SU-DHL-6 (cell line): ENCODE results near the gene RIN3.

Source experiments
- H2AFZ ChIP-seq: fragments of 200-600 bp; sonication (generic); 2 replicates; pipeline ENCODE4 v1.6.1; 2014; ENCODE audit warnings: low read depth, mild to moderate bottlenecking, moderate library complexity, mixed read lengths, antibody characterized with exemption, low read length; ENCODE audit not compliant: severe bottlenecking
- H3F3A ChIP-seq: fragments of 200-600 bp; shearing (Covaris generic); 2 replicates; pipeline ENCODE4 v1.6.0; 2016; ENCODE audit warnings: antibody characterized with exemption, mild to moderate bottlenecking; ENCODE audit not compliant: insufficient read depth
- H3K27ac ChIP-seq: fragments of 200-600 bp; sonication (generic); 2 replicates; pipeline ENCODE4 v1.5.1; 2016; ENCODE audit warnings: low read depth, mild to moderate bottlenecking, low read length, moderate library complexity, mixed read lengths
- H3K27me3 ChIP-seq: fragments of 200-600 bp; sonication (generic), shearing (Covaris generic); 2 replicates; pipeline ENCODE4 v1.6.0; 2014; ENCODE audit warnings: mild to moderate bottlenecking, low read length
- H3K36me3 ChIP-seq: fragments of 200-600 bp; sonication (generic); 2 replicates; pipeline ENCODE4 v1.6.1; 2014; ENCODE audit warnings: mild to moderate bottlenecking, low read length, mixed read lengths
- H3K4me2 ChIP-seq: fragments of 300-600, 200-600 bp; shearing (Covaris generic), sonication (generic); 2 replicates; pipeline ENCODE4 v1.6.0; 2014; ENCODE audit warnings: low read length, low read depth, mild to moderate bottlenecking; ENCODE audit not compliant: poor library complexity, severe bottlenecking
- H3K4me3 ChIP-seq: fragments of 200-600 bp; sonication (generic); 2 replicates; pipeline ENCODE4 v1.5.1; 2014; ENCODE audit warnings: antibody characterized with exemption, low read length, mild to moderate bottlenecking, mixed read lengths; ENCODE audit not compliant: insufficient read depth, poor library complexity, severe bottlenecking
- H3K79me2 ChIP-seq: fragments of 200-600 bp; sonication (generic); 2 replicates; pipeline ENCODE4 v1.6.1; 2014; ENCODE audit warnings: mild to moderate bottlenecking, low read length, moderate library complexity; ENCODE audit not compliant: insufficient read depth
- H3K9ac ChIP-seq: fragments of 200-600 bp; sonication (generic); 2 replicates; pipeline ENCODE4 v1.7.0; 2014; ENCODE audit warnings: mild to moderate bottlenecking, low read length
- H3K9me2 ChIP-seq: fragments of 200-600 bp; sonication (generic); replicated peaks from 2 replicates; pipeline ENCODE4 v1.6.1; 2014; ENCODE audit warnings: low read length; ENCODE audit not compliant: insufficient read depth
- H3K9me3 ChIP-seq: fragments of 200-600 bp; sonication (generic); 2 replicates; pipeline ENCODE4 v1.6.1; 2014; ENCODE audit warnings: low read length, mixed read lengths; ENCODE audit not compliant: insufficient read depth
- H4K20me1 ChIP-seq: fragments of 200-600 bp; sonication (generic); 2 replicates; pipeline ENCODE4 v1.6.1; 2014; ENCODE audit warnings: low read depth, mild to moderate bottlenecking, antibody characterized with exemption, low read length, moderate library complexity, mixed read lengths
- EZH2phosphoT487 ChIP-seq: fragments of 200-600 bp; sonication (generic), shearing (Covaris generic); conservative IDR thresholded peaks from 2 replicates; pipeline ENCODE4 v1.6.1; 2018; ENCODE audit warnings: mild to moderate bottlenecking, antibody characterized with exemption, low read length, moderate library complexity, mixed read lengths
- TF ChIP-seq, protein P1 (sequence below): fragments of 200-600 bp; sonication (generic); IDR thresholded peaks from one replicate; pipeline ENCODE4 v1.5.1; 2017; ENCODE audit warnings: antibody characterized with exemption, mild to moderate bottlenecking, low read length, moderate library complexity; ENCODE audit not compliant: insufficient read depth, poor library complexity, severe bottlenecking

Gene RIN3

DNA sequence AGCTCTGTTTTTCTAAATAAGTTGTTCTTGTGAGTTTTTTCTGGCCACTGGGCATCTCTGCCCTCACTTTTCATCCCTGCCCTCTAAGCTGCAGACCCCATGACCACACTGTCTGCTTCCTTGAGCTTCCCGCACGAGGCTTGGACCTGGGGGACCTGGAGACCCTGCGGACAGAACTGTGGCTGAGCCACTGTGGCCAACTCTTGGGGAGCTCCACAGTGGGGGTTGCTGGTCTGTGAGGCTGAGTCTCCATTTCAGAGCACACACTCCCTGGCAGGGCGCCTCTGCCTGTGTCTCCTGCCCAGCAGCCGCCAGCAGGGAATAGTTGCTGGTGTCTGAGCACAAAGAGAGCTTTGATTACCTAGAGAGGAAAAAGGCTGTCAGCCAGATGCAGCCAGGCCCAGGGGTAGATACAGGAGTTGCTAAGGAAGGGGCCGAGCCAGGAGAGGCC is 13.1 kb upstream of the RIN3 start:
- Histone ChIP-seq H3K4me3 (no peak overlapping the region), H3K27me3 (no peaks in the 10 kb centered on the region), H3K9ac (no peak overlapping the region), H3K36me3 (no peaks in the 10 kb centered on the region), H3K9me2 (no peaks in the 10 kb centered on the region), H2AFZ (no peak overlapping the region), H4K20me1 (no peaks in the 10 kb centered on the region), H3K79me2 (no peaks in the 10 kb centered on the region), H3K27ac (no peak overlapping the region), H3K4me2 (no peak overlapping the region), H3F3A (no peaks in the 10 kb centered on the region), H3K9me3 (no peaks in the 10 kb centered on the region)
- TF ChIP-seq EZH2phosphoT487, result no peak
- TF ChIP-seq, protein P1, sequence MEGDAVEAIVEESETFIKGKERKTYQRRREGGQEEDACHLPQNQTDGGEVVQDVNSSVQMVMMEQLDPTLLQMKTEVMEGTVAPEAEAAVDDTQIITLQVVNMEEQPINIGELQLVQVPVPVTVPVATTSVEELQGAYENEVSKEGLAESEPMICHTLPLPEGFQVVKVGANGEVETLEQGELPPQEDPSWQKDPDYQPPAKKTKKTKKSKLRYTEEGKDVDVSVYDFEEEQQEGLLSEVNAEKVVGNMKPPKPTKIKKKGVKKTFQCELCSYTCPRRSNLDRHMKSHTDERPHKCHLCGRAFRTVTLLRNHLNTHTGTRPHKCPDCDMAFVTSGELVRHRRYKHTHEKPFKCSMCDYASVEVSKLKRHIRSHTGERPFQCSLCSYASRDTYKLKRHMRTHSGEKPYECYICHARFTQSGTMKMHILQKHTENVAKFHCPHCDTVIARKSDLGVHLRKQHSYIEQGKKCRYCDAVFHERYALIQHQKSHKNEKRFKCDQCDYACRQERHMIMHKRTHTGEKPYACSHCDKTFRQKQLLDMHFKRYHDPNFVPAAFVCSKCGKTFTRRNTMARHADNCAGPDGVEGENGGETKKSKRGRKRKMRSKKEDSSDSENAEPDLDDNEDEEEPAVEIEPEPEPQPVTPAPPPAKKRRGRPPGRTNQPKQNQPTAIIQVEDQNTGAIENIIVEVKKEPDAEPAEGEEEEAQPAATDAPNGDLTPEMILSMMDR, result no peak

DNA sequence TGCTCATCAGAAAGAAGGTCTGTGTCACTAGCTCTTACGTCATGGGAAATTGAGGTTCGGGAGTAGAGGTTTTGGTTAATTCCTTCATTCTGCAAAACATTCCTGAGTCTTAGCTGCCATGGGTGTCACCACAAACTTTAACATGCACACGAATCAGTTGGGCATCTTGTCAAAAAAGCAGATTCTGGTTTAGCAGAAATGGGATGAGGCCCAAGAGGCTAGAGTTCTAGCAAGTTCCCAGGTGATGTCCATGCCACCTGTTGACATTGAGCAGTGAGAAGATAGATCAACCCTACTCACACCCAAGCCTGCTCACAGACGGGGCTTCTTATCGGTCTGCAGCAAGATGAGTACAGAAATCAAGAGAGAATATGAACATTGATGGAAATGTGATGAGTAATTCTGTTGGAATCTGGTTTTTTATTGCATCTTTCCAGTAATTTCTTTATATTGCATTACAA is 11.7 kb upstream of the RIN3 start:
- Histone ChIP-seq H3K4me2 (no peak overlapping the region), H2AFZ (no peak overlapping the region), H3K36me3 (no peaks in the 10 kb centered on the region), H3K79me2 (no peaks in the 10 kb centered on the region), H3F3A (no peaks in the 10 kb centered on the region), H3K27me3 (no peaks in the 10 kb centered on the region), H3K4me3 (no peak overlapping the region), H4K20me1 (no peaks in the 10 kb centered on the region), H3K9ac (no peak overlapping the region), H3K27ac (no peak overlapping the region), H3K9me3 (no peaks in the 10 kb centered on the region), H3K9me2 (no peaks in the 10 kb centered on the region)
- TF ChIP-seq EZH2phosphoT487, result no peak
- TF ChIP-seq, protein P1, result no peak

DNA sequence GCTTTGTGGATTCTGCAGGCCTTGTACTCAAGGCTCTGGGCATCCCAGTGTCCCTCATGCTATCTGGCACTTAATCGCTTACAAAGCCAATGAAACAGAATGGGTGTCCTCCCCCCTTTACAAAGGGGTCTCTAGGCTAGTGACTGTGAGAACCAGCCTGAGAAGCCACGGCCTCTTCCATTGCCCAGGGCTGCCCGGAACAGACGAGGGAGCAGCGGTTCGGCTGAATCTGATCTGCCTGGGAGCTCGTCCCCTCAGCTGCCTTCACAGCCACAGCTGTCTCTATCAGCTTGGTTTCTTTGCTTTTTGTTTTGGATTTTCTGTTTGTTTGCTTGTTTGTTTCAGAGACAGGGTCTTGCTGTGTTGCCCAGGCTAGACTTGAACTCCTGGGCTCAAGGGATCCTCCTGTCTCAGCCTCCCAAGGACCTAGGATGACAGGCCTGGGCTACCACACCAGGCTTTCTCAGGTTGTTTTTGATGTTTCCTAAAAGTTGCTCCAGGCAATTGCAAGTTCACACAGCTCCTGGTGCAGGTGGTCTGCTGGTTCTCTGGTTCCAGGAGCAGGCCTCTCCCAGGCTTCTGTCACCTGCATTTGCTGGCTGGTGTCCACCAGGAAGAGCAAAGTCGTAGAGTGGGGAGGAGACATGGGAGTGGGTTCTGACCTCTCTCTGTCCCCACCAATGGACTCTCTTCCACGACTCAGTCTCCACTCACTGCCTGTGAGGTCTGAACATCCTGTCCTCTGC is 10.9 kb upstream of the RIN3 start:
- H3K27ac ChIP-seq, result no peak overlapping the region
- H3F3A ChIP-seq, result no peaks in the 10 kb centered on the region
- H3K79me2 ChIP-seq, result no peaks in the 10 kb centered on the region
- H3K9me3 ChIP-seq, result no peaks in the 10 kb centered on the region
- no peaks in the 10 kb centered on the region for H3K36me3 ChIP-seq
- H4K20me1 ChIP-seq, result no peaks in the 10 kb centered on the region
- H3K9ac ChIP-seq, result no peak overlapping the region
- no peak overlapping the region for H2AFZ ChIP-seq
- no peaks in the 10 kb centered on the region for H3K9me2 ChIP-seq
- H3K4me3 ChIP-seq, result no peak overlapping the region
- no peak overlapping the region for H3K4me2 ChIP-seq
- H3K27me3 ChIP-seq, result no peaks in the 10 kb centered on the region
- no peak for TF ChIP-seq EZH2phosphoT487
- TF ChIP-seq, protein P1, result no peak
